Articular chondrocyte of knee joint (primary cell): ENCODE measurements around the gene PHLPP2. TPM values are rescaled to one million over a fixed set of nuclear protein-coding genes. Genes with fewer than 3 reads are reported as not detected.

Experiments
- small RNA-seq: library from RNA; depleted of rRNA; stranded (forward); fragments of <200 nt; gene quantifications from one replicate; pipeline ENCODE3, GENCODE V24; 2012
- total RNA-seq: library from RNA; depleted of rRNA; stranded (reverse); fragments of >200 nt; gene quantifications from 2 replicates; pipeline ENCODE4 v1.2.3, GENCODE V29; 2012

PHLPP2 gene, protein sequence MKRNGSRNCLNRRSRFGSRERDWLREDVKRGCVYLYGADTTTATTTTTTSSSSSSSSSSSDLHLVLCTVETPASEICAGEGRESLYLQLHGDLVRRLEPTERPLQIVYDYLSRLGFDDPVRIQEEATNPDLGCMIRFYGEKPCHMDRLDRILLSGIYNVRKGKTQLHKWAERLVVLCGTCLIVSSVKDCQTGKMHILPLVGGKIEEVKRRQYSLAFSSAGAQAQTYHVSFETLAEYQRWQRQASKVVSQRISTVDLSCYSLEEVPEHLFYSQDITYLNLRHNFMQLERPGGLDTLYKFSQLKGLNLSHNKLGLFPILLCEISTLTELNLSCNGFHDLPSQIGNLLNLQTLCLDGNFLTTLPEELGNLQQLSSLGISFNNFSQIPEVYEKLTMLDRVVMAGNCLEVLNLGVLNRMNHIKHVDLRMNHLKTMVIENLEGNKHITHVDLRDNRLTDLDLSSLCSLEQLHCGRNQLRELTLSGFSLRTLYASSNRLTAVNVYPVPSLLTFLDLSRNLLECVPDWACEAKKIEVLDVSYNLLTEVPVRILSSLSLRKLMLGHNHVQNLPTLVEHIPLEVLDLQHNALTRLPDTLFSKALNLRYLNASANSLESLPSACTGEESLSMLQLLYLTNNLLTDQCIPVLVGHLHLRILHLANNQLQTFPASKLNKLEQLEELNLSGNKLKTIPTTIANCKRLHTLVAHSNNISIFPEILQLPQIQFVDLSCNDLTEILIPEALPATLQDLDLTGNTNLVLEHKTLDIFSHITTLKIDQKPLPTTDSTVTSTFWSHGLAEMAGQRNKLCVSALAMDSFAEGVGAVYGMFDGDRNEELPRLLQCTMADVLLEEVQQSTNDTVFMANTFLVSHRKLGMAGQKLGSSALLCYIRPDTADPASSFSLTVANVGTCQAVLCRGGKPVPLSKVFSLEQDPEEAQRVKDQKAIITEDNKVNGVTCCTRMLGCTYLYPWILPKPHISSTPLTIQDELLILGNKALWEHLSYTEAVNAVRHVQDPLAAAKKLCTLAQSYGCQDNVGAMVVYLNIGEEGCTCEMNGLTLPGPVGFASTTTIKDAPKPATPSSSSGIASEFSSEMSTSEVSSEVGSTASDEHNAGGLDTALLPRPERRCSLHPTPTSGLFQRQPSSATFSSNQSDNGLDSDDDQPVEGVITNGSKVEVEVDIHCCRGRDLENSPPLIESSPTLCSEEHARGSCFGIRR (N-terminal part only)
- 13.5 and 14.2 TPM in 2 replicates for total RNA-seq

DNA sequence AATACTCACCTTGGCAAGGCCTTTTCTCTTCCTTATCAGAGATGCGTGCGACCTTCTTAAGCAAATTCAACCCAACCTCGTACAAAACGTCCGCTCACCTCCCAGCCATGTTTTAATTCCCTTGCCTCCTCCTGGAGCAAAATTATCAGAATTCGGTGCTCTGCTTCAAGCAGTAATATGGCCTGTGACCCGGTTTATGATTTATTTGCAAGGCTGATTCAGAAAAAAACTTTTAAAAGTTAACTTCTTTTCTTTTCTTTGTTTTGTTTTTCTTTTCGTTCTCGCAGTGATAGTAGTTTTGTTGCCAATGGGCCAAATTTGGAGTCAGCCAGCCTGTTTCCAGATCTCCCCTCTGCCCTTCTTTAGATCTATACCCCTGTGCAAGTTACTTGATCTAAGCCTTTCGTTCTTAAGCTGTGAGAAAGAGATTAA, at the start of gene PHLPP2:
TSS of gene PHLPP2 (minus strand) at position 382 of the 432 bp plus-strand sequence. CDS start 9,906 bp downstream, outside the sequence.

DNA sequence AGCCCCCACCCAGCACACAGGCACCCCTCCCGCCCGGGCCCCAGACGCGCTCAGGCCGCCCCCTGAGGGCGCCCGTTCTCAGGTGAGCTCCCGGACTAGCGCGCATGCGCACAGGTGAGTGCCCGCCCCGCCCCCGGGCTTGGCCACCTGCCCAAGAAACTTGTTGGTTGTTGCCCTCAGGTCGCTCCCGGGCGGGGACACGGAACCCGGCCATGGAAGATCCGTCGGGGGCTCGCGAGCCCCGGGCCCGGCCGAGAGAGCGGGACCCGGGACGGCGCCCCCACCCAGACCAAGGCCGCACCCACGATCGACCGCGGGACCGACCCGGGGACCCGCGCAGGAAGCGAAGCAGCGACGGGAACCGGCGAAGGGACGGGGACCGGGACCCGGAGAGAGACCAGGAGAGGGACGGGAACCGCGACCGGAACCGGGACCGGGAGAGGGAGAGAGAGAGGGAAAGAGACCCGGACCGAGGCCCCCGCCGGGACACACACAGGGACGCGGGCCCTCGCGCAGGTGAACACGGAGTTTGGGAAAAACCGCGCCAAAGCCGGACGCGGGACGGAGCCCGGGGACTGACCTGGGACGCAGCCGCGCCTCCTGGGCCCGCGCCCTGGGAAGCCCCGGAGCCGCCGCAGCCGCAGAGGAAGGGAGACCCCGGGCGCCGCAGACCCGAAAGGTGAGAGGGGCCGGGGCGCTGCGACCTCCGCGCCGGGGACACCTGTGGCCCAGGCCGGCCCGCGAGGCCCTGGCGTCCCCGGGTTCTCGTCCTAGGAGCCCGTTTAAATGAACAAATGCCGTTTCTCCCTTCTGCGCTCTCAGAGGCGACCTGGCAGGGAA, 98.3 kb downstream of the PHLPP2 start, which contains the start of gene MARVELD3:
TSS of gene MARVELD3 (plus strand) at position 167 of the 840 bp plus-strand sequence. CDS start at position 213, 46 bp downstream.

Small RNAs within 50 kb of the gene (small RNA-seq; reads per million reads assigned to genes)
- gene RNU6-208P (not detected), gene SNORA70D (not detected), gene SNORD71 (1,501 reads per million, percentile 99 among the genes with 10 or more reads in this experiment)

Other genes starting within 250 kb of the PHLPP2 start
- 4.9 and 6.4 TPM in 2 replicates for gene ZNF19, start 235.4 kb downstream of the PHLPP2 start, total RNA-seq
- 0.22 and 0.26 TPM in 2 replicates for gene CHST4, start 198.3 kb downstream of the PHLPP2 start, total RNA-seq
- not detected in 2 replicates for gene TAT, start 147.6 kb downstream of the PHLPP2 start, total RNA-seq
- gene MARVELD3, start 98.5 kb downstream of the PHLPP2 start, total RNA-seq: 0.11 TPM in 1 of 2 replicates, not detected in the other
- 101 and 103 TPM in 2 replicates for gene AP1G1, start 84.1 kb upstream of the PHLPP2 start, total RNA-seq
- 13.9 and 16.6 TPM in 2 replicates for gene ATXN1L, start 121.3 kb upstream of the PHLPP2 start, total RNA-seq
- gene ZNF821, start 159.5 kb upstream of the PHLPP2 start, total RNA-seq: 4.7 and 5.9 TPM in 2 replicates
- gene IST1, start 170.8 kb upstream of the PHLPP2 start, total RNA-seq: 173 and 218 TPM in 2 replicates